GM12891 (cell line): ENCODE data around the gene MYO1C. TPM values are rescaled to one million over a fixed set of nuclear protein-coding genes. Genes with fewer than 3 reads are reported as not detected.
"Not testable (repeated sequence)": the region's sequence is repeated elsewhere in the genome, so short reads cannot be mapped to it uniquely, and the experiment has no call there.

Experiments used
- DNase-seq: peaks from one replicate; pipeline ENCODE4 v3.0.0; 2011; ENCODE audit warnings: low spot score; ENCODE audit not compliant: insufficient read length
- FAIRE-seq: peaks from 2 replicates; lab custom pipeline; 2011; peaks lifted over from hg19 to GRCh38; lab: Jason Lieb, UNC
- PAX5 ChIP-seq: IDR thresholded peaks from 2 replicates; pipeline ENCODE4 v1.6.1; 2011; ENCODE audit warnings: low read length, moderate library complexity, mild to moderate bottlenecking; ENCODE audit not compliant: insufficient read depth, severe bottlenecking
- POLR2A ChIP-seq: IDR thresholded peaks from 2 replicates; pipeline ENCODE4 v1.6.1; 2011; ENCODE audit warnings: low read depth, low read length, control low read depth
- POLR2AphosphoS5 ChIP-seq: IDR thresholded peaks from 2 replicates; pipeline ENCODE4 v1.6.1; 2011; ENCODE audit warnings: low read depth, low read length, control low read depth
- POU2F2 ChIP-seq: IDR thresholded peaks from 2 replicates; pipeline ENCODE4 v1.6.1; 2011; ENCODE audit warnings: low read depth, mild to moderate bottlenecking, control low read depth, low read length, moderate library complexity
- SPI1 ChIP-seq: IDR thresholded peaks from 2 replicates; pipeline ENCODE4 v1.6.1; 2011; ENCODE audit warnings: low read depth, low read length, control low read depth
- TAF1 ChIP-seq: IDR thresholded peaks from 2 replicates; pipeline ENCODE4 v1.6.1; 2011; ENCODE audit warnings: low read depth, low read length, control low read depth
- polyA plus RNA-seq: library from polyadenylated mRNA; unstranded; fragments of >200 nt; gene quantifications from one replicate; pipeline ENCODE4 v1.2.1, GENCODE V29; 2012; ENCODE audit warnings: low read depth, missing spikeins, inconsistent platforms; ENCODE audit not compliant: missing spikeins

Gene MYO1C, protein sequence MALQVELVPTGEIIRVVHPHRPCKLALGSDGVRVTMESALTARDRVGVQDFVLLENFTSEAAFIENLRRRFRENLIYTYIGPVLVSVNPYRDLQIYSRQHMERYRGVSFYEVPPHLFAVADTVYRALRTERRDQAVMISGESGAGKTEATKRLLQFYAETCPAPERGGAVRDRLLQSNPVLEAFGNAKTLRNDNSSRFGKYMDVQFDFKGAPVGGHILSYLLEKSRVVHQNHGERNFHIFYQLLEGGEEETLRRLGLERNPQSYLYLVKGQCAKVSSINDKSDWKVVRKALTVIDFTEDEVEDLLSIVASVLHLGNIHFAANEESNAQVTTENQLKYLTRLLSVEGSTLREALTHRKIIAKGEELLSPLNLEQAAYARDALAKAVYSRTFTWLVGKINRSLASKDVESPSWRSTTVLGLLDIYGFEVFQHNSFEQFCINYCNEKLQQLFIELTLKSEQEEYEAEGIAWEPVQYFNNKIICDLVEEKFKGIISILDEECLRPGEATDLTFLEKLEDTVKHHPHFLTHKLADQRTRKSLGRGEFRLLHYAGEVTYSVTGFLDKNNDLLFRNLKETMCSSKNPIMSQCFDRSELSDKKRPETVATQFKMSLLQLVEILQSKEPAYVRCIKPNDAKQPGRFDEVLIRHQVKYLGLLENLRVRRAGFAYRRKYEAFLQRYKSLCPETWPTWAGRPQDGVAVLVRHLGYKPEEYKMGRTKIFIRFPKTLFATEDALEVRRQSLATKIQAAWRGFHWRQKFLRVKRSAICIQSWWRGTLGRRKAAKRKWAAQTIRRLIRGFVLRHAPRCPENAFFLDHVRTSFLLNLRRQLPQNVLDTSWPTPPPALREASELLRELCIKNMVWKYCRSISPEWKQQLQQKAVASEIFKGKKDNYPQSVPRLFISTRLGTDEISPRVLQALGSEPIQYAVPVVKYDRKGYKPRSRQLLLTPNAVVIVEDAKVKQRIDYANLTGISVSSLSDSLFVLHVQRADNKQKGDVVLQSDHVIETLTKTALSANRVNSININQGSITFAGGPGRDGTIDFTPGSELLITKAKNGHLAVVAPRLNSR
- 50.6 TPM for polyA plus RNA-seq

GRCh38 chr17:1492249-1493206 lies at the start of gene MYO1C:
MYO1C (minus strand) TSS chr17:1492686; CDS start chr17:1492487, 199 bp downstream.
- TF ChIP-seq POLR2AphosphoS5 (no peak), POU2F2 (no peak), SPI1 (no peak), POLR2A (no peak), PAX5 (no peak), TAF1 (no peak)
- no peak for FAIRE-seq

DNA sequence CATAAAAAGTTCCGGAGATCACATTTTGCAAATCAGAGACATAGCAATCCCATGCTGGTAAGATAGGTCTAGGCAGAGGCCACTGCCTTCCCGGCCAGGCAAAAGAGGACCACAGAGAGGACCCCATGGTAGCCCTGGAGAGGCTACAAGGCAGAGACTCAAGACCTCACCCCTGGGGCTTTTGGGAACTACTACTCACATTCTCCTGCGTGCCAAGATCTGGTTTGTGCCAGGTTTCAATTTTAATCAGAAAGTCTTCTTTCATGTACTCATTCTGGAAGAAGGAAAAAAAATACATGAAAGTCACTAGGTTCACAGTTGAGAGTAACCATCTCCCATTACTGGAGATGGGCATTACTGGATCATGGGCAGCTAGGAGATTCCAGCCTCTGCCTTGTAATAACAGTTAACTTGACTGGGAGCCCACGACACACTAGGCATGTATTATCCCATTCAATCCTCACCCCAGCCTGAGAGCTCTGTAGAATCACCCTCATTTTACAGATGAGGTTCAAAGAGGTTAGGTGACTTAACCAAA lies 49.0 kb upstream of the MYO1C start:
- FAIRE-seq: no peak
- no peak for TF ChIP-seq POU2F2
- TF ChIP-seq TAF1: no peak
- TF ChIP-seq SPI1: no peak
- no peak for TF ChIP-seq POLR2A
- no peak for TF ChIP-seq POLR2AphosphoS5
- TF ChIP-seq PAX5: no peak
- DNase-seq: no peak

More at GRCh38 chr17:1492249-1493206, at the start of gene MYO1C:
- no peak for DNase-seq

DNA sequence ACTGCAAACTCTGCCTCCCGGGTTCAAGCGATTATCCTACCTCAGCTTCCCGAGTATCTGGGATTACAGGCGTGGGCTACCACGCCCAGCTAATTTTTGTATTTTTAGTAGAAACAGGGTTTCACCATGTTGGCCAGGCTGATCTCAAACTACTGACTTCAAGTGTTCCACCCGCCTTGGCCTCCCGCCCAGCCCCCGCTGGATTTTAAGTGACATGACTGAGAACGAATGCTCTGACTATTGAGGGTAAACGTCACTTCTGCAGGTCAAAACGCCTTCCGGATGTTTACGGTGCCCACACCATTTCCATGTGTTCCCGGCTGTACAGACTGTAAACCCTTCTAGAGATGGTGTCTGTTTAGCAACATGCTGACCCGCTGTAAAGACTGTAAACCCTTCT lies 47.3 kb upstream of the MYO1C start:
- TF ChIP-seq TAF1: no peak
- no peak for TF ChIP-seq POLR2A
- no peak for TF ChIP-seq POU2F2
- TF ChIP-seq PAX5: no peak
- no peak for TF ChIP-seq POLR2AphosphoS5
- TF ChIP-seq SPI1: no peak
- no peak for DNase-seq
- FAIRE-seq: no peak

GRCh38 chr17:1535737-1536136 lies 43.3 kb upstream of the MYO1C start:
- DNase-seq: no peak
- no peak for FAIRE-seq
- TF ChIP-seq PAX5: no peak
- TF ChIP-seq POU2F2: no peak
- TF ChIP-seq POLR2AphosphoS5: no peak
- TF ChIP-seq POLR2A: no peak
- TF ChIP-seq TAF1: no peak
- no peak for TF ChIP-seq SPI1

DNA sequence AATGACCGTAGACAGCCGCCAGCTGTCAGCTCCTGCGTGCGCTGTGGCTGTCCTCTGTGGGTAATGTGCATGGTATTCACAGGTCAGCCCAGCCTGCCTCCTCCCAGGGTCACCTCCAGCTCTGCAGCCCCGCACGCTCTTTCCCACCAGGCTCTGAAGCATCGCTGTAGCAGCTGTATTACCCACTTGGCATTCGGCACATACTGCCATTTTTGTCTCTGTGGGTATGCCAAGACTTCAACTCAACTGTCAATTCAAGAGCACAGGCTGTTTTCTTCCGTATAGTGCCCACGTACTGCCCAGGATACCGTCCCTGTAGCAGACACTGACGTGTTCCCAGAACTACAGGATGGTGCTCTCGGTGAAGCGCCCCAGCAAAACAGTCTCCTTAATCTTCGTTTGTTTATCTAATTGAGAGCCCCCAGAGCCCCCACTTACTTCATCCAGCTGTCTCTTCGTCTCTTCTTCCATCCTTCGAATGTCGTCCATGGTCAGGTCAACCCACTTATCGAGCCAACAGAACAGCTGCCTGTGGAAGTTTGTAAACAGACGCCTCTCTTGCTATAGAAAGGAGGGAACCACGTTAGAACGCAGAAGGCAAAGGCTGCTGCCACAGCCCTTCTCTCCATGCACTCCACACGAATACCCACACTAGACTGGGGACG lies 41.3 kb upstream of the MYO1C start:
- DNase-seq: no peak
- TF ChIP-seq POLR2A (no peak), PAX5 (no peak), TAF1 (no peak), POLR2AphosphoS5 (no peak), SPI1 (no peak), POU2F2 (no peak)
- no peak for FAIRE-seq

- no peak for FAIRE-seq
Observed at GRCh38 chr17:1532836-1533602, 40.5 kb upstream of the MYO1C start.

DNA sequence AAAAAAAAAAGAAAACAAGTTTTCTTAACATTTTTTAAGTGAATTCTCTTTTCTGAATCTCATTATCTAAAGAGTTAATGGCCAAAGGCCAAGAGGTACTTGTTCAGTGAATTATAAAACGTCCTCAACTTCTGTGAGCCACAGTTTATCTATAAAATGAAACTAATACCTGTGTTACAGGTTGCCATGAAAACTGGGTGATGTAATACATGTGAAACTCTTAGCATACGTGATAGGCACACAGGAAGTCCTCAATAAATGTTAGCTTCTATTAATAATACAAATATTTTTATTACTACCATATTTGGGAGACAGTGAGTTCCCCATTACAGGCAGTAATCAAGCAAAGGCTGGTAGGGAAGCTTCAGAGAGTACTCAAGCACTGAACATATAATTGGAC lies 37.4 kb upstream of the MYO1C start:
- DNase-seq (no peak), FAIRE-seq (no peak)
- TF ChIP-seq PAX5: no peak
- no peak for TF ChIP-seq POU2F2

More at GRCh38 chr17:1532836-1533602, 40.5 kb upstream of the MYO1C start:
- DNase-seq: peak; percentile 34
- TF ChIP-seq POLR2A: no peak
- peak; percentile 85 for TF ChIP-seq SPI1

GRCh38 chr17:1526876-1527275 lies 34.4 kb upstream of the MYO1C start:
- not testable (repeated sequence) for FAIRE-seq, DNase-seq
